Activated naive CD8-positive, alpha-beta T cell treated with anti-CD3 and anti-CD28 coated beads, Interleukin-2, amount 50 U/mL, for 24 hours (primary cell): Measurements from ENCODE around the gene LARGE1.

Source experiments
- ATAC-seq: fragments of 150-1000 bp; cut with Tn5 transposase; one replicate; pipeline ENCODE4 v1.10.0; 2021
- DNase-seq: peaks from one replicate; pipeline ENCODE4 v3.0.0; 2021
- H3K27ac Mint-ChIP-seq: one replicate; pipeline ENCODE4 v1.8.0; 2021; ENCODE audit warnings: mild to moderate bottlenecking, mixed read lengths
- H3K27me3 Mint-ChIP-seq: one replicate; pipeline ENCODE4 v1.8.0; 2021; ENCODE audit warnings: mixed read lengths
- H3K36me3 Mint-ChIP-seq: one replicate; pipeline ENCODE4 v1.8.0; 2021; ENCODE audit warnings: low read depth, mixed read lengths
- H3K4me1 Mint-ChIP-seq: one replicate; pipeline ENCODE4 v1.8.0; 2021; ENCODE audit warnings: mixed read lengths
- H3K4me3 Mint-ChIP-seq: one replicate; pipeline ENCODE4 v1.8.0; 2021; ENCODE audit warnings: mild to moderate bottlenecking, moderate library complexity, mixed read lengths
- H3K9me3 Mint-ChIP-seq: one replicate; pipeline ENCODE4 v1.8.0; 2021; ENCODE audit warnings: mixed read lengths

The LARGE1 gene

DNA sequence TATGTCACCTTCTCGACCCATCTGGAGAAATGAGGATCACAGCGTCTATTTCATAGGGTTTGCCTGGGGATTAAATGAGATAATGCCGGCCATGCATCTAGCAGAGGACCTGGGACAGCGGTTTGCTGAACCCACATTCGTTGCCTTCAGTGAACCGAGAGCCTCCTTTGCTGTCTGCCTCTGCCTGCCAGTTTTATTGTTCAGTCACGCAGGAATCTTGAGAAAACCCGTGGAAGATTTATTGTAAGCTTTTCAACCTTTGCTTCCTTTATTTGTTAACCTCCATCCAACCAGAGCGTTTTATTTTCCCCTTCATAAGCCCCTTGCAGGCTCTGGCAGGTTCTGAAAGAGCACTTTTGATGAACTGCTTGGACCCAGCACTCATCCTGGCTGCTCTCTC lies 659.8 kb downstream of the LARGE1 start:
- peaks cover 8% of the 10 kb centered on the region for H3K27me3 Mint-ChIP-seq
- no peaks in the 10 kb centered on the region for H3K9me3 Mint-ChIP-seq
- DNase-seq = no peak
- ATAC-seq = no peak
- H3K4me3 Mint-ChIP-seq = no peak overlapping the region
- H3K36me3 Mint-ChIP-seq = no peaks in the 10 kb centered on the region
- no peaks in the 10 kb centered on the region for H3K4me1 Mint-ChIP-seq
- no peak overlapping the region for H3K27ac Mint-ChIP-seq

DNA sequence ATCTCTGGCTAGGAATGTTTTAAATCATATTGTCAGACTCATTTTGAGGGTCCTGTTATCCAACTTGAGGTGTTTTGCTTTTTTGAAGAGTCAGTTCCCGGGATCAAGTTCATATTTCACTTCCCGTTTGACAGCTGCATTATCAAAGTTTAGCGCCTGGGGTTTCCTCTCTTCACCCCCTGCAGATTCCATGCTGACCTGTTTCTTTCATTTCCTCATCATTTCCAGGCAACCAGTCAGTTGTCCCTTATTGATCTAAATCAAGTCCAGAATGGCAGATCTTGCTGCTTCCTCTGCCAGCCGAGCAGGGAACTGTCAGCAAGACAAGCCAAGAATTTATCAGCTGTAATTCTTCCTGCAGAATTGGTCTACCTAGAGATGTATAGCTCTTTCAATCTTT lies 664.5 kb downstream of the LARGE1 start:
- Mint-ChIP-seq H3K27ac (no peak overlapping the region), H3K9me3 (no peaks in the 10 kb centered on the region), H3K4me3 (no peak overlapping the region), H3K4me1 (no peaks in the 10 kb centered on the region), H3K27me3 (peaks cover 8% of the 10 kb centered on the region), H3K36me3 (no peaks in the 10 kb centered on the region)
- ATAC-seq = no peak
- DNase-seq = no peak

DNA sequence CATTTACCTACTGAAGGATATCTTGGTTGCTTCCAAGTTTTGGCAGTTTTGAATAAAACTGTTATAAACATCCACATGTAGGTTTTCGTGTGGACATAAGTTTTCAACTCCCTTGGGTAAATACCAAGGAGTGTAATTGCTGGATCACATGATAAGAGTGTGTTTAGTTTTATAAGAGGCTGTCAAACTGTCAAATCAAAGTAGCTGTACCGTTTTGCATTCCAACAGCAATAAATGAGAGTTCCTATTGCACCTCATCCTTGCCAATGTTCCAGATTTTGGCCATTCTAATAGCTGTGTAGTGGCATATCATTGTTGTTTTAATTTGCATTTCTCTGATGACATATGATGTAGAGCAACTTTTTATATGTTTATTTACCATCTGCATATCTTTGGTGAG lies 671.3 kb downstream of the LARGE1 start:
- Mint-ChIP-seq H3K27me3 (no peaks in the 10 kb centered on the region), H3K9me3 (no peaks in the 10 kb centered on the region), H3K4me1 (peaks cover 4% of the 10 kb centered on the region), H3K27ac (no peak overlapping the region), H3K4me3 (no peak overlapping the region), H3K36me3 (no peaks in the 10 kb centered on the region)
- no peak for DNase-seq
- no peak for ATAC-seq

DNA sequence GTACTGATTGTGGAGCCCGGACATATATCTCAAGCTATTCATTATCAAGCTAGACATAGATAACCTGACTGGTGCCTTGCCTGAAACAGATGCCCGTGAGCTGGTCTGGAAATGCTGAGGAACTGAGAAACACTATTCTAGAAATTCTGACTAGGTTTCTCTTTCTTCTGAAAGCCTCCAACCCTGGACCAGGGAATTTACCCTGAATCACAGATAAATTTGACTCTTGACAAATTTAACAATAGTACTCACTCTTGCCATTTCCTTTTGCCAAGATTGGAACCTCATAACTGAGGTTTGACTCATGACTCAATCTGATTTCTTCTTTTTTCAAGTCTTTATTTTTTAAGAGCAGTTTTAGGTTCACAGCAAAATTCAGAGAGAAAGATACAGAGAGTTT lies 672.5 kb downstream of the LARGE1 start:
- Mint-ChIP-seq H3K9me3 (no peaks in the 10 kb centered on the region), H3K36me3 (no peaks in the 10 kb centered on the region), H3K27me3 (no peaks in the 10 kb centered on the region), H3K4me1 (peaks cover 4% of the 10 kb centered on the region), H3K27ac (peak overlapping the region; percentile 43), H3K4me3 (no peak overlapping the region)
- DNase-seq (no peak), ATAC-seq (peak; percentile 33)

DNA sequence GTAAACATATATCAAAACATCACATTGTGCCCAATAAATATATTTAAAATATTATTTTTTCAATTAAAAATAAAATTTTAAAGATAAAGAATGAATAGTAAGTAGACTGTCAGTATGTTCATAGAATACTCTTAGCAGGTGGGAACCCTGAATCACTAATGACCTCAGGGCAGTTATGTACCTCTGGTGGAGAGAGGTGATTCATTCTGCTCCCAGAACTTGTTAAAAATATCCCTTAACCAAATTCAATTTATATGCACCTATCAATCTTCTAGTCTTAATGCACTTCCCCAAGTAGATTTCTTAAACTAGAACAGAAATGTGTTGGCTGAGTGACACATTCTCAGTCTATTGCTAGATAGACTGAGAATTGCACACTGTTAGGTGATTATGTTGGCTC lies 678.2 kb downstream of the LARGE1 start:
- no peaks in the 10 kb centered on the region for H3K36me3 Mint-ChIP-seq
- H3K27ac Mint-ChIP-seq = no peak overlapping the region
- H3K4me3 Mint-ChIP-seq = no peak overlapping the region
- ATAC-seq (no peak), DNase-seq (no peak)
- H3K27me3 Mint-ChIP-seq = no peaks in the 10 kb centered on the region
- H3K9me3 Mint-ChIP-seq = no peaks in the 10 kb centered on the region
- H3K4me1 Mint-ChIP-seq = no peaks in the 10 kb centered on the region

DNA sequence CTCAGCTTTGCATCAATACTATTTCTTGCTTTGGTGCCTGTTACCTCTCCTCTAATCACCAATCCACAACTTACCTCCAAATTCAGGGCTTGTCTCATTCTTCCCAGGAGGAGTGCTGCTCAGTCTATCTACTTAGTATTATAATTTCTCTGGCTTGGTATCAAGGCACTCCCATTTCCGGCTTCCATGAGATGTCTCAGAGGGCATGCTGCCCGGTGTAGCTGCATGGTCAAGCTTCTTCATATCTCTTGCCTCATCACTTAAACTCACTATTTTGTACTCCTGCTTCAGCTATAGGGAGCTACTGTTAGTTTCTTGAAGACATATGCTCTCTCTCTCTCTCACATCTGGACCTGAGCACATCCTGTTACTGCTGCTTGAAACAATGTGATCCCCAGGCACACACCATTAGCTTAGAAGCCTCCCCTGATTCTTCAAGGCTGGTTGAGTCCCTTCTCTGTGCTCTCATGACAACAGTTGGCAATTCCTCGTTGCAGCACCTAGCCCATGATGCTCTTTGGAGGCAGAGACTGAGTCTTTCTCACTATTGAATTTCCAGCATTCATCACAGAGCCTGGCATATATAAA lies 679.3 kb downstream of the LARGE1 start:
- peaks cover 2% of the 10 kb centered on the region for H3K4me1 Mint-ChIP-seq
- no peaks in the 10 kb centered on the region for H3K9me3 Mint-ChIP-seq
- H3K36me3 Mint-ChIP-seq = no peaks in the 10 kb centered on the region
- no peak for DNase-seq
- no peak overlapping the region for H3K4me3 Mint-ChIP-seq
- no peak for ATAC-seq
- no peak overlapping the region for H3K27ac Mint-ChIP-seq
- peaks cover 2% of the 10 kb centered on the region for H3K27me3 Mint-ChIP-seq

DNA sequence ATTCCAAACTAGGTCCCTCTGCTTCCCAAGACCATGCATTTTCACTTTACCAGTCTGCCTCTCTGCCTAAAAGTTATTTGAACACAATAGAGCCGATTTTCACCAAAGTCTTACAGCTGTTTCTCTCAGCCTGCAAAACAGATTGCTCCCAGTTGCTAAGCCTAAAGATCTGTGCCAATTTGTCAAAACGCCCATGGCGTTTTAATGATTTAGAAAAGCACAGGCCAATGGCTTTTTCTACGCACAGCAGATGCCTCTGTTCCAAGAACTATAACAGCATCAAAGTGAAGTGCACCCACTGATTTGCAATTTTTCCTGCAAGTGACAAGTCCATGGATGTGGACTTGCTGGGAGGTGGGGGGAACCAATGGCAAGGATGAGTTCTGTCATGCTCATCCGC lies 688.2 kb downstream of the LARGE1 start:
- peaks cover 32% of the 10 kb centered on the region for H3K9me3 Mint-ChIP-seq
- no peak for ATAC-seq
- H3K27me3 Mint-ChIP-seq = peaks cover 6% of the 10 kb centered on the region
- no peak for DNase-seq
- peaks cover 2% of the 10 kb centered on the region for H3K4me1 Mint-ChIP-seq
- H3K36me3 Mint-ChIP-seq = peaks cover 9% of the 10 kb centered on the region
- H3K4me3 Mint-ChIP-seq = no peak overlapping the region
- H3K27ac Mint-ChIP-seq = no peak overlapping the region

DNA sequence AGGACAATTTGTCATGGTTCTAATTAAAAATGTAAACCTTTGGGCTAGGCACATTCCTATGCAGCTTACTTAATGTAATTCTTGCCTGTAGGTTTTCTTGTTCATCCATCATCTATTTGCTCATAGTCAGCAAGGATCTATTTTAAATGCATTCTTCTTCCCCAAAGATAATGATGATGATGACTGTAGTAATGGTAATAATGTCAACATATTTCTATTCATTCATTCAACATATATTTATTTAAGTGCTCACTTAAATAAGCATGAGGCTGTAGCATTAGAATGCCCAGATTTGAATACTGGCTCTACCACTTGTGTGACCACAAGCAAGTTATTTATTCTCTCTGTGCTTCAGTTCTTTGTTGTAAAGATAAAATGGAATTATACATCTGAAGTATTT lies 692.5 kb downstream of the LARGE1 start:
- ATAC-seq = no peak
- no peak overlapping the region for H3K4me3 Mint-ChIP-seq
- no peak overlapping the region for H3K27ac Mint-ChIP-seq
- no peaks in the 10 kb centered on the region for H3K4me1 Mint-ChIP-seq
- H3K27me3 Mint-ChIP-seq = peaks cover 3% of the 10 kb centered on the region
- H3K36me3 Mint-ChIP-seq = peaks cover 9% of the 10 kb centered on the region
- no peak for DNase-seq
- peaks cover 32% of the 10 kb centered on the region for H3K9me3 Mint-ChIP-seq

DNA sequence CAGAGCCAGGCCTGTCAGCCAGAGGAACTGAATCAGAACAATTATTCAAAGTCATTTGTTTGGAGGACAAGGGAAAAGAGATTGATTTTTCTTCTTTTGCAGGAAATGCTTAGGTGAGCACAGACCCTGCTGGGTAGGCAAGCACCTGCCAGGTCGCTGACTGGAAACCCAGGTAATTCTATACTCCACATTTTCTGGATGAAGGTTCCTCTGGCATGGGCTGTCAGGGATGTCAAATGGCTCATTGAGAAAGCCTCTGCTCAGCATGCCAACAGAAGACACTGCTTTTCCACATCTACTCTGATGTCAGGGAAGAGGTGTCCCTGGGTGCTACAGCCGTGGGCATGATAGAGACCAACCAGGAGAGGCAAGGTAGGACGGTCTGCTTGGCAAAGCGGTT lies 695.4 kb downstream of the LARGE1 start:
- Mint-ChIP-seq H3K27ac (no peak overlapping the region), H3K36me3 (peaks cover 7% of the 10 kb centered on the region), H3K27me3 (peaks cover 4% of the 10 kb centered on the region), H3K9me3 (peaks cover 20% of the 10 kb centered on the region), H3K4me1 (no peaks in the 10 kb centered on the region), H3K4me3 (no peak overlapping the region)
- ATAC-seq (no peak), DNase-seq (no peak)
